Bronchial epithelial cell (primary cell): ENCODE data around the gene RCOR2. TPM values are rescaled to one million over a fixed set of nuclear protein-coding genes. Genes with fewer than 3 reads are reported as not detected.

ENCODE experiments used
- DNase-seq: peaks from one replicate; pipeline ENCODE4 v3.0.0-alpha.2; 2010; ENCODE audit warnings: low read depth
- FAIRE-seq: peaks from 2 replicates; lab custom pipeline; 2011; peaks lifted over from hg19 to GRCh38; lab: Jason Lieb, UNC
- H3K27me3 ChIP-seq: 2 replicates; pipeline ENCODE4 v1.5.1; 2011; ENCODE audit warnings: low read length; ENCODE audit not compliant: control insufficient read depth, insufficient read depth
- H3K36me3 ChIP-seq: 2 replicates; pipeline ENCODE4 v1.5.1; 2011; ENCODE audit warnings: low read length; ENCODE audit not compliant: control insufficient read depth, insufficient read depth
- H3K4me3 ChIP-seq: 2 replicates; pipeline ENCODE4 v1.5.1; 2011; ENCODE audit warnings: mild to moderate bottlenecking, low read depth, low read length, control low read depth
- CTCF ChIP-seq: IDR thresholded peaks from 2 replicates; pipeline ENCODE4 v1.5.1; 2011; ENCODE audit warnings: mild to moderate bottlenecking, moderate library complexity, low read length, control low read depth, inconsistent platforms; ENCODE audit not compliant: insufficient read depth, severe bottlenecking
- total RNA-seq: library from RNA; depleted of rRNA; stranded (reverse); fragments of >200 nt; gene quantifications from 2 replicates; pipeline ENCODE4 v1.2.1, GENCODE V29; 2014

Gene RCOR2
- total RNA-seq, 1 donor from 2014 or later = 2.4 TPM

- FAIRE-seq = no peak
These were observed 41.4 kb downstream of the RCOR2 start for GRCh38 chr11:63875506-63876065.

DNA sequence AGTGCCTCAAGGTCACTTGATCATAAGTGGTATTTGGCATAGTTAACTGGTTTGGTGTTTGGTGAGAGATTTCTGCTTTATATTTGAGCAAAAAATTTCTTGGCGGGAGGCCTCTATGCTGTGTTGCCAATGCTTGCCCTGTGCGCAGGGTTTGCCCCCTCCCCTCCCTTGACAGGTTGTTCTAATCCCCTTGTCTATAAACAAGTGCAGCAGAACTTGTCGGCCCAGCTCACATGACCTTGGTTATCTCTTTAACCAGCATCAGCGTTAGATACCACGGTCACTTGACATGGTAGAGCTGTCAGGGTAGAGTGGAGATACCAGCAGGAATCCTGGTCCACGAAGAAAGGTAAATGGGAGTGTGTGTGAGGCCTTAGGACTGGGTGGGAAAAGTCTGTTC is 42.5 kb downstream of the RCOR2 start:
- Histone ChIP-seq H3K4me3 (no peak overlapping the region), H3K27me3 (no peaks in the 10 kb centered on the region), H3K36me3 (no peaks in the 10 kb centered on the region)
- DNase-seq (no peak), FAIRE-seq (no peak)
- TF ChIP-seq CTCF = no peak

More at GRCh38 chr11:63875506-63876065, 41.4 kb downstream of the RCOR2 start:
- no peaks in the 10 kb centered on the region for H3K27me3 ChIP-seq
- DNase-seq = no peak
- no peaks in the 10 kb centered on the region for H3K36me3 ChIP-seq
- TF ChIP-seq CTCF = no peak
- H3K4me3 ChIP-seq = no peak overlapping the region

GRCh38 chr11:63873311-63873710 is 43.7 kb downstream of the RCOR2 start:
- peaks cover 2% of the 10 kb centered on the region for H3K36me3 ChIP-seq
- no peak overlapping the region for H3K4me3 ChIP-seq
- DNase-seq (no peak), FAIRE-seq (no peak)
- H3K27me3 ChIP-seq = no peaks in the 10 kb centered on the region
- no peak for TF ChIP-seq CTCF

- no peak for TF ChIP-seq CTCF
- DNase-seq (no peak), FAIRE-seq (no peak)
- H3K4me3 ChIP-seq = no peak overlapping the region
- H3K36me3 ChIP-seq = peaks cover 2% of the 10 kb centered on the region
- no peaks in the 10 kb centered on the region for H3K27me3 ChIP-seq
These were observed 44.2 kb downstream of the RCOR2 start for GRCh38 chr11:63872800-63873197.

- Histone ChIP-seq H3K36me3 (peaks cover 2% of the 10 kb centered on the region), H3K4me3 (no peak overlapping the region), H3K27me3 (no peaks in the 10 kb centered on the region)
- peak; percentile 54 for TF ChIP-seq CTCF
- DNase-seq = peak; percentile 88
- no peak for FAIRE-seq
These were observed 44.8 kb downstream of the RCOR2 start for GRCh38 chr11:63871962-63872799.
